ENCODE results near the gene MUC20. TPM values are rescaled to one million over a fixed set of nuclear protein-coding genes. Genes with fewer than 3 reads are reported as not detected.

MUC20 gene
- total and polyA plus RNA-seq, 9 of the 15 experiments (the other 6 are each of a cell fraction or from before 2014, with no cell fraction given) = 0.03 to 0.23 (median 0.15) TPM; not detected in 3

DNA sequence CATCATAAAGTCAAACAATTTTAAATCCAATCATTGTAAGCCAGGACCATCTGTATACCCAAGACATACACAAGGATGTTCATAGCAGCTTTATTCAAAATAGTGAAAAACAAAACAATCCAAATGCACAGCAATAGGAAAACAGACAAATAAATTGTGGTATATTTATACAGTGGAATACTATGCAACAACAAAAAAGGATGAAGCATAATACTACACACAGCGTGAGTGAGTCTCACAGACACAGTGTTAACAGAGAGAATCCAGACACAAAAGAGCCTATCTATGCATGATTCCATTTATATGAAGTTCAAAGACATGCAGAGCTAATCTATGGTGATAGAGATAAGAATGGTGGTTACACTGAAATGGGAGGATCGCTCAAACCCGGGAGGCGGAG is 5.6 kb upstream of the MUC20 start (continued):
- TF ChIP-seq RERE (CRISPR knock-in tag; IDR thresholded peaks at IDR 0.05; ENCODE audit: borderline replicate concordance) = no peak
- TF ChIP-seq, protein P1, sequence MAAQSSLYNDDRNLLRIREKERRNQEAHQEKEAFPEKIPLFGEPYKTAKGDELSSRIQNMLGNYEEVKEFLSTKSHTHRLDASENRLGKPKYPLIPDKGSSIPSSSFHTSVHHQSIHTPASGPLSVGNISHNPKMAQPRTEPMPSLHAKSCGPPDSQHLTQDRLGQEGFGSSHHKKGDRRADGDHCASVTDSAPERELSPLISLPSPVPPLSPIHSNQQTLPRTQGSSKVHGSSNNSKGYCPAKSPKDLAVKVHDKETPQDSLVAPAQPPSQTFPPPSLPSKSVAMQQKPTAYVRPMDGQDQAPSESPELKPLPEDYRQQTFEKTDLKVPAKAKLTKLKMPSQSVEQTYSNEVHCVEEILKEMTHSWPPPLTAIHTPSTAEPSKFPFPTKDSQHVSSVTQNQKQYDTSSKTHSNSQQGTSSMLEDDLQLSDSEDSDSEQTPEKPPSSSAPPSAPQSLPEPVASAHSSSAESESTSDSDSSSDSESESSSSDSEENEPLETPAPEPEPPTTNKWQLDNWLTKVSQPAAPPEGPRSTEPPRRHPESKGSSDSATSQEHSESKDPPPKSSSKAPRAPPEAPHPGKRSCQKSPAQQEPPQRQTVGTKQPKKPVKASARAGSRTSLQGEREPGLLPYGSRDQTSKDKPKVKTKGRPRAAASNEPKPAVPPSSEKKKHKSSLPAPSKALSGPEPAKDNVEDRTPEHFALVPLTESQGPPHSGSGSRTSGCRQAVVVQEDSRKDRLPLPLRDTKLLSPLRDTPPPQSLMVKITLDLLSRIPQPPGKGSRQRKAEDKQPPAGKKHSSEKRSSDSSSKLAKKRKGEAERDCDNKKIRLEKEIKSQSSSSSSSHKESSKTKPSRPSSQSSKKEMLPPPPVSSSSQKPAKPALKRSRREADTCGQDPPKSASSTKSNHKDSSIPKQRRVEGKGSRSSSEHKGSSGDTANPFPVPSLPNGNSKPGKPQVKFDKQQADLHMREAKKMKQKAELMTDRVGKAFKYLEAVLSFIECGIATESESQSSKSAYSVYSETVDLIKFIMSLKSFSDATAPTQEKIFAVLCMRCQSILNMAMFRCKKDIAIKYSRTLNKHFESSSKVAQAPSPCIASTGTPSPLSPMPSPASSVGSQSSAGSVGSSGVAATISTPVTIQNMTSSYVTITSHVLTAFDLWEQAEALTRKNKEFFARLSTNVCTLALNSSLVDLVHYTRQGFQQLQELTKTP (IDR thresholded peaks at IDR 0.05; ENCODE audit: low read depth in 1 of 2, partially characterized antibody in 2 of 2) = peak in 1 of 2 experiments; percentile 59
- TF ChIP-seq KLF13 (tag; IDR thresholded peaks at IDR 0.05; ENCODE audit: borderline replicate concordance, low read depth) = no peak
- no peak for TF ChIP-seq BRF2 (IDR thresholded peaks at IDR 0.05; ENCODE audit: borderline replicate concordance, insufficient read depth, insufficient read length)
- no peak for TF ChIP-seq NFE2L1 (tag; IDR thresholded peaks at IDR 0.05; ENCODE audit: borderline replicate concordance, low read depth)
- TF ChIP-seq NR1H2 (CRISPR knock-in tag; IDR thresholded peaks at IDR 0.05) = no peak
- no peak for TF ChIP-seq ARID2 (IDR thresholded peaks at IDR 0.05)
- TF ChIP-seq NFIC (IDR thresholded peaks at IDR 0.05) = no peak
- TF ChIP-seq, protein P2, sequence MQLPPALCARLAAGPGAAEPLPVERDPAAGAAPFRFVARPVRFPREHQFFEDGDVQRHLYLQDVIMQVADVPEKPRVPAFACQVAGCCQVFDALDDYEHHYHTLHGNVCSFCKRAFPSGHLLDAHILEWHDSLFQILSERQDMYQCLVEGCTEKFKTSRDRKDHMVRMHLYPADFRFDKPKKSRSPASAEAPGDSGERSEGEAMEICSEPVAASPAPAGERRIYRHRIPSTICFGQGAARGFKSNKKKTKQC (CRISPR knock-in tag; IDR thresholded peaks at IDR 0.05) = no peak
- TF ChIP-seq, protein P3, sequence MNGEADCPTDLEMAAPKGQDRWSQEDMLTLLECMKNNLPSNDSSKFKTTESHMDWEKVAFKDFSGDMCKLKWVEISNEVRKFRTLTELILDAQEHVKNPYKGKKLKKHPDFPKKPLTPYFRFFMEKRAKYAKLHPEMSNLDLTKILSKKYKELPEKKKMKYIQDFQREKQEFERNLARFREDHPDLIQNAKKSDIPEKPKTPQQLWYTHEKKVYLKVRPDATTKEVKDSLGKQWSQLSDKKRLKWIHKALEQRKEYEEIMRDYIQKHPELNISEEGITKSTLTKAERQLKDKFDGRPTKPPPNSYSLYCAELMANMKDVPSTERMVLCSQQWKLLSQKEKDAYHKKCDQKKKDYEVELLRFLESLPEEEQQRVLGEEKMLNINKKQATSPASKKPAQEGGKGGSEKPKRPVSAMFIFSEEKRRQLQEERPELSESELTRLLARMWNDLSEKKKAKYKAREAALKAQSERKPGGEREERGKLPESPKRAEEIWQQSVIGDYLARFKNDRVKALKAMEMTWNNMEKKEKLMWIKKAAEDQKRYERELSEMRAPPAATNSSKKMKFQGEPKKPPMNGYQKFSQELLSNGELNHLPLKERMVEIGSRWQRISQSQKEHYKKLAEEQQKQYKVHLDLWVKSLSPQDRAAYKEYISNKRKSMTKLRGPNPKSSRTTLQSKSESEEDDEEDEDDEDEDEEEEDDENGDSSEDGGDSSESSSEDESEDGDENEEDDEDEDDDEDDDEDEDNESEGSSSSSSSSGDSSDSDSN (IDR thresholded peaks at IDR 0.05; ENCODE audit: borderline replicate concordance in 1 of 2, low read depth in 2 of 2, low read length in 2 of 2) = 0 out of 4 replicates have a peak, but pooled peaks of 1 of the 2 experiments have one; percentile 65
- no peak for TF ChIP-seq SRSF1 (IDR thresholded peaks at IDR 0.05; ENCODE audit: low read depth, low read length)
- no peak for TF ChIP-seq TAF9B (IDR thresholded peaks at IDR 0.05; ENCODE audit: partially characterized antibody)
- no peak for TF ChIP-seq ZEB2 (IDR thresholded peaks at IDR 0.05)
- TF ChIP-seq CBFA2T3 (IDR thresholded peaks at IDR 0.05) = 0 out of 2 replicates have a peak, but pooled peaks have one; percentile 21
